ENCODE measurements around the gene CHRNA4.

DNA sequence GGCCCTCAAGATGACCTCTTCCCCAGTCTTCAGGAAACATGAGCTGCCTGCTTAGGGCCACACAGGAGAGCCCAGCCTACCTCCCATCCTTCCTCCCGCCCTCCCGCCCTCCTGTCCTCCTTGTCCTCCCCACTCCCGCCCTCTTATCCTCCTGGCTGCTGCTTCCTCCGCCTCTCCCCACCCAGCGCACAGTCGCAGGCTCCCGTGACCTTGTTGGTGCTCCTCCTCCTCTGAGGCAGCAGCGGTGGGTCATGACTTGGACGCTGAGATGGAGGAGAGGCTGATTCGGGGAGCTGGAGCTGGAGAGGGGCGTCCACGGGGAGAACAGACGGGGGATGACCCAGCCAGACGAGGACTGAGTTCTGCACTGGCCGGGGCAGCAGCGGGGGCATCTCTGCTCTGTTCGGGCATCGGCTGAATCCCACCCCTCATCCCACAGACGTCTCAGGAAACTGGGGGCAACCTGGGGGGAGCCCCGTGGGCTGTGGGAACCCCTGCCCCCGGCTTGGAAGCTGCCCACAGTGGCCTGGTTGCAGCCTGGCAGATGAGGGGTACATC, 32.4 kb downstream of the CHRNA4 start:
- TF ChIP-seq LEF1 (IDR thresholded peaks at IDR 0.05) (no peak), TBP (optimal IDR thresholded peaks at IDR 0.05; ENCODE audit: low read depth, low read length) (no peak), DACH1 (IDR thresholded peaks at IDR 0.05; ENCODE audit: partially characterized antibody) (no peak), REST (IDR thresholded peaks at IDR 0.05; ENCODE audit: borderline replicate concordance) (no peak), REST (CRISPR knock-in tag; IDR thresholded peaks at IDR 0.05; ENCODE audit: low read depth) (no peak), FOXK2 (conservative IDR thresholded peaks at IDR 0.05 in 1 of 2, IDR thresholded peaks at IDR 0.05 in 1 of 2; ENCODE audit: low read depth in 2 of 2) (no peak), CEBPB (tag; IDR thresholded peaks at IDR 0.05) (no peak), JUNB (CRISPR knock-in tag; conservative IDR thresholded peaks at IDR 0.05) (no peak)
- TF ChIP-seq, protein P1, sequence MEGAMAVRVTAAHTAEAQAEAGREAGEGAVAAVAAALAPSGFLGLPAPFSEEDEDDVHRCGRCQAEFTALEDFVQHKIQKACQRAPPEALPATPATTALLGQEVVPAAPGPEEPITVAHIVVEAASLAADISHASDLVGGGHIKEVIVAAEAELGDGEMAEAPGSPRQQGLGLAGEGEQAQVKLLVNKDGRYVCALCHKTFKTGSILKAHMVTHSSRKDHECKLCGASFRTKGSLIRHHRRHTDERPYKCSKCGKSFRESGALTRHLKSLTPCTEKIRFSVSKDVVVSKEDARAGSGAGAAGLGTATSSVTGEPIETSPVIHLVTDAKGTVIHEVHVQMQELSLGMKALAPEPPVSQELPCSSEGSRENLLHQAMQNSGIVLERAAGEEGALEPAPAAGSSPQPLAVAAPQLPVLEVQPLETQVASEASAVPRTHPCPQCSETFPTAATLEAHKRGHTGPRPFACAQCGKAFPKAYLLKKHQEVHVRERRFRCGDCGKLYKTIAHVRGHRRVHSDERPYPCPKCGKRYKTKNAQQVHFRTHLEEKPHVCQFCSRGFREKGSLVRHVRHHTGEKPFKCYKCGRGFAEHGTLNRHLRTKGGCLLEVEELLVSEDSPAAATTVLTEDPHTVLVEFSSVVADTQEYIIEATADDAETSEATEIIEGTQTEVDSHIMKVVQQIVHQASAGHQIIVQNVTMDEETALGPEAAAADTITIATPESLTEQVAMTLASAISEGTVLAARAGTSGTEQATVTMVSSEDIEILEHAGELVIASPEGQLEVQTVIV (CRISPR knock-in tag; IDR thresholded peaks at IDR 0.05; ENCODE audit: borderline replicate concordance) = no peak
- TF ChIP-seq, protein P2, sequence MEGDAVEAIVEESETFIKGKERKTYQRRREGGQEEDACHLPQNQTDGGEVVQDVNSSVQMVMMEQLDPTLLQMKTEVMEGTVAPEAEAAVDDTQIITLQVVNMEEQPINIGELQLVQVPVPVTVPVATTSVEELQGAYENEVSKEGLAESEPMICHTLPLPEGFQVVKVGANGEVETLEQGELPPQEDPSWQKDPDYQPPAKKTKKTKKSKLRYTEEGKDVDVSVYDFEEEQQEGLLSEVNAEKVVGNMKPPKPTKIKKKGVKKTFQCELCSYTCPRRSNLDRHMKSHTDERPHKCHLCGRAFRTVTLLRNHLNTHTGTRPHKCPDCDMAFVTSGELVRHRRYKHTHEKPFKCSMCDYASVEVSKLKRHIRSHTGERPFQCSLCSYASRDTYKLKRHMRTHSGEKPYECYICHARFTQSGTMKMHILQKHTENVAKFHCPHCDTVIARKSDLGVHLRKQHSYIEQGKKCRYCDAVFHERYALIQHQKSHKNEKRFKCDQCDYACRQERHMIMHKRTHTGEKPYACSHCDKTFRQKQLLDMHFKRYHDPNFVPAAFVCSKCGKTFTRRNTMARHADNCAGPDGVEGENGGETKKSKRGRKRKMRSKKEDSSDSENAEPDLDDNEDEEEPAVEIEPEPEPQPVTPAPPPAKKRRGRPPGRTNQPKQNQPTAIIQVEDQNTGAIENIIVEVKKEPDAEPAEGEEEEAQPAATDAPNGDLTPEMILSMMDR (IDR thresholded peaks at IDR 0.05 in 2 of 3, conservative IDR thresholded peaks at IDR 0.05 in 1 of 3; ENCODE audit: insufficient read depth in 2 of 3, low read depth in 1 of 3, low read length in 3 of 3) = no peak
- TF ChIP-seq, protein P3, sequence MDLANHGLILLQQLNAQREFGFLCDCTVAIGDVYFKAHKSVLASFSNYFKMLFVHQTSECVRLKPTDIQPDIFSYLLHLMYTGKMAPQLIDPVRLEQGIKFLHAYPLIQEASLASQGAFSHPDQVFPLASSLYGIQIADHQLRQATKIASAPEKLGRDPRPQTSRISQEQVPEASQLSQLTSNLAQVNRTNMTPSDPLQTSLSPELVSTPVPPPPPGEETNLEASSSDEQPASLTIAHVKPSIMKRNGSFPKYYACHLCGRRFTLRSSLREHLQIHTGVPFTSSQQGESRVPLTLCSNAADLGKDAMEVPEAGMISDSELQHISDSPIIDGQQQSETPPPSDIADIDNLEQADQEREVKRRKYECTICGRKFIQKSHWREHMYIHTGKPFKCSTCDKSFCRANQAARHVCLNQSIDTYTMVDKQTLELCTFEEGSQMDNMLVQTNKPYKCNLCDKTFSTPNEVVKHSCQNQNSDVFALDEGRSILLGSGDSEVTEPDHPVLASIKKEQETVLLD (IDR thresholded peaks at IDR 0.05) = no peak

Data from K562 (cell line).